Tibial nerve (tissue), 4 donors: ENCODE results near the gene CEP128. TPM values are rescaled to one million over a fixed set of nuclear protein-coding genes. Genes with fewer than 3 reads are reported as not detected.

ENCODE experiments used
- DNase-seq, 2 donors: peaks; one replicate each; pipeline ENCODE4 v3.0.0-alpha.2; 2019; ENCODE audit warnings: low spot score in 2 of 2
- H3K27ac ChIP-seq, 4 donors: fragments of 200-600 bp; sonication (generic) in 3 of 4; one replicate each; pipeline ENCODE4 v1.5.1; 2017 to 2019; ENCODE audit warnings: mild to moderate bottlenecking in 1 of 4
- H3K27me3 ChIP-seq, 2 donors: fragments of 200-600 bp; sonication (generic) in 1 of 2; one replicate each; pipeline versions ENCODE4 v1.5.1 to v1.6.0; 2017 to 2019
- H3K36me3 ChIP-seq, 3 donors: fragments of 200-600 bp; sonication (generic); one replicate each; pipeline ENCODE4 v1.5.1; 2018 to 2019
- H3K4me1 ChIP-seq, 4 donors: fragments of 200-600 bp; sonication (generic) in 3 of 4; one replicate each; pipeline ENCODE4 v1.5.1; 2017 to 2019
- H3K4me3 ChIP-seq, 4 donors: fragments of 200-600 bp; sonication (generic) in 3 of 4; one replicate each; pipeline ENCODE4 v1.5.1; 2017 to 2019; ENCODE audit warnings: mild to moderate bottlenecking in 1 of 4, moderate library complexity in 1 of 4
- H3K9me3 ChIP-seq, 4 donors: fragments of 200-600 bp; sonication (generic) in 3 of 4; one replicate each; pipeline ENCODE4 v1.5.1; 2017 to 2019
- EP300 ChIP-seq, 2 donors: sonication (generic); formaldehyde crosslinking; IDR thresholded peaks; one replicate each; pipeline ENCODE4 v1.6.1; 2017; ENCODE audit warnings: antibody characterized with exemption in 2 of 2, mild to moderate bottlenecking in 1 of 2
- POLR2A ChIP-seq, 2 donors: fragments of 450-650 bp; IDR thresholded peaks; one replicate each; pipeline ENCODE4 v1.6.1; 2017; ENCODE audit warnings: antibody characterized with exemption in 2 of 2, mild to moderate bottlenecking in 2 of 2, moderate library complexity in 2 of 2
- WGBS, 2 donors: methylation state at CpG; one replicate each; pipeline ENCODE4 v1.1.5; 2018; 5-methylcytosine and 5-hydroxymethylcytosine counted together
- total RNA-seq, 4 donors: library from RNA; depleted of rRNA; stranded (reverse); fragments of >200 nt; gene quantifications; one replicate each; pipeline ENCODE4 v1.1.0, GENCODE V29; 2016
- TF ChIP-seq, protein P1 (sequence below), 5 experiments: fragments of 200-600 bp in 3 of 5; fragments of 450-650 bp in 2 of 5; sonication (generic) in 3 of 5; IDR thresholded peaks; one replicate each; pipeline ENCODE4 v1.5.1; 2016 to 2019; ENCODE audit warnings: antibody characterized with exemption in 5 of 5, mild to moderate bottlenecking in 3 of 5, moderate library complexity in 2 of 5

Gene CEP128
- total RNA-seq, 4 donors from 2014 or later: 7.3 to 13.9 (median 12.5) TPM

DNA sequence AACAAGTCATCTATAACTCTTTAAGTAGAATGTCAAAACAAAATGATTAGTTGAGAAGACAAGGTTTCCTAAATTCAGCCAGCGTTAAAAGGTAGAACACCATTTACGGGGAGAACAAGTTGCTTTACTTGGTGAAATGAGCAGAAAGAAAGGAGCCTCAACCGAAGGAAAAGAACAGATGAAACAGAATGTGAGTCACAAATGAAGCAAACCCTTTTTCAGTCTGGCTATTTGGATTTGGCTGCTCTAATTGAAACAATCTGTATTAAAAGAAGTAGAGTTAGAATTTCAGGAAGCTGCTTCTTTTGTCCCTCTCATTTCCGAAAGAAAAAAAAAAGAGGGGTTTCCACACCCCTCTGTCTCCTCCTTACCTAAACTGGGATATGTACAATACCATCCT is 34.6 kb downstream of the CEP128 start:
- no peak overlapping the region for H3K27ac ChIP-seq
- H3K36me3 ChIP-seq: peaks cover 0 to 14% (median 0%) of the 10 kb centered on the region in 3 donors
- H3K9me3 ChIP-seq: no peaks in the 10 kb centered on the region
- DNase-seq: no peak
- 91 to 94% methylated on average over 4 of the region's 4 CpGs for WGBS, 2 donors
- no peaks in the 10 kb centered on the region for H3K27me3 ChIP-seq
- no peaks in the 10 kb centered on the region for H3K4me1 ChIP-seq
- H3K4me3 ChIP-seq: no peak overlapping the region
- TF ChIP-seq, protein P1, sequence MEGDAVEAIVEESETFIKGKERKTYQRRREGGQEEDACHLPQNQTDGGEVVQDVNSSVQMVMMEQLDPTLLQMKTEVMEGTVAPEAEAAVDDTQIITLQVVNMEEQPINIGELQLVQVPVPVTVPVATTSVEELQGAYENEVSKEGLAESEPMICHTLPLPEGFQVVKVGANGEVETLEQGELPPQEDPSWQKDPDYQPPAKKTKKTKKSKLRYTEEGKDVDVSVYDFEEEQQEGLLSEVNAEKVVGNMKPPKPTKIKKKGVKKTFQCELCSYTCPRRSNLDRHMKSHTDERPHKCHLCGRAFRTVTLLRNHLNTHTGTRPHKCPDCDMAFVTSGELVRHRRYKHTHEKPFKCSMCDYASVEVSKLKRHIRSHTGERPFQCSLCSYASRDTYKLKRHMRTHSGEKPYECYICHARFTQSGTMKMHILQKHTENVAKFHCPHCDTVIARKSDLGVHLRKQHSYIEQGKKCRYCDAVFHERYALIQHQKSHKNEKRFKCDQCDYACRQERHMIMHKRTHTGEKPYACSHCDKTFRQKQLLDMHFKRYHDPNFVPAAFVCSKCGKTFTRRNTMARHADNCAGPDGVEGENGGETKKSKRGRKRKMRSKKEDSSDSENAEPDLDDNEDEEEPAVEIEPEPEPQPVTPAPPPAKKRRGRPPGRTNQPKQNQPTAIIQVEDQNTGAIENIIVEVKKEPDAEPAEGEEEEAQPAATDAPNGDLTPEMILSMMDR (IDR thresholded peaks at IDR 0.05): no peak
- TF ChIP-seq EP300 (IDR thresholded peaks at IDR 0.05): no peak
- no peak for TF ChIP-seq POLR2A (IDR thresholded peaks at IDR 0.05)

DNA sequence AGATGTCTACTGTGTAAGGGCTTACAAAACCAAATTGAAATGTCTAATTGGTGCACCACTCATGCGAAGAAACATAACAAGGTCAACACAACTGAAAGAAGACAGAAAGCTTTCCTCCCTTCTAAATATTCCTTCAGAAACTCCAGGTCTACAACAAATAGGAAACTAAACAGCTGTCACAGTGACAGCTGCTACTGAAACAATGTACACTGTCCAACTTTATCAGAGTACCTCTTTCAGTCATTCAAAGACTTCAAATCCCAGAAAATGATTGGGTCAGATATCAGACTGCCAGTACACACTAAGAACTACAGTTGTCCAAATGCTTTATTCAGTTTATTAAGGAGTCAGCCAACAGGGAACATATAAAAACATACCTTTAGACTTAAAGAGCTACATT is 35.2 kb downstream of the CEP128 start:
- Histone ChIP-seq H3K27me3 (no peaks in the 10 kb centered on the region), H3K36me3 (peaks cover 0 to 14% (median 0%) of the 10 kb centered on the region in 3 donors), H3K27ac (no peak overlapping the region), H3K4me1 (no peaks in the 10 kb centered on the region), H3K4me3 (no peak overlapping the region), H3K9me3 (no peaks in the 10 kb centered on the region)
- no peak for DNase-seq
- TF ChIP-seq POLR2A (IDR thresholded peaks at IDR 0.05) (no peak), EP300 (IDR thresholded peaks at IDR 0.05) (no peak)
- TF ChIP-seq, protein P1 (IDR thresholded peaks at IDR 0.05): no peak
- WGBS, 2 donors: 0 to 30% methylated on average over 1 of the region's 1 CpG

GRCh38 chr14:80902608-80903007 is 38.9 kb downstream of the CEP128 start:
- WGBS, 2 donors: 62 to 71% methylated on average over 1 of the region's 1 CpG
- DNase-seq: no peak
- Histone ChIP-seq H3K4me1 (no peaks in the 10 kb centered on the region), H3K27me3 (no peaks in the 10 kb centered on the region), H3K4me3 (no peak overlapping the region), H3K36me3 (peaks cover 0 to 28% (median 0%) of the 10 kb centered on the region in 3 donors), H3K9me3 (no peaks in the 10 kb centered on the region), H3K27ac (no peak overlapping the region)
- TF ChIP-seq EP300 (IDR thresholded peaks at IDR 0.05) (no peak), POLR2A (IDR thresholded peaks at IDR 0.05) (no peak)
- TF ChIP-seq, protein P1 (IDR thresholded peaks at IDR 0.05): no peak

- no peaks in the 10 kb centered on the region for H3K9me3 ChIP-seq
- no peak overlapping the region for H3K27ac ChIP-seq
- H3K4me3 ChIP-seq: no peak overlapping the region
- TF ChIP-seq EP300 (IDR thresholded peaks at IDR 0.05) (no peak), POLR2A (IDR thresholded peaks at IDR 0.05) (no peak)
- TF ChIP-seq, protein P1 (IDR thresholded peaks at IDR 0.05): no peak
- H3K36me3 ChIP-seq: peaks cover 0 to 28% (median 0%) of the 10 kb centered on the region in 3 donors
- H3K27me3 ChIP-seq: no peaks in the 10 kb centered on the region
- H3K4me1 ChIP-seq: no peaks in the 10 kb centered on the region
- WGBS, 2 donors: 89 to 93% methylated on average over 3 of the region's 3 CpGs
- no peak for DNase-seq
These were observed 39.7 kb downstream of the CEP128 start for GRCh38 chr14:80901822-80902221.

DNA sequence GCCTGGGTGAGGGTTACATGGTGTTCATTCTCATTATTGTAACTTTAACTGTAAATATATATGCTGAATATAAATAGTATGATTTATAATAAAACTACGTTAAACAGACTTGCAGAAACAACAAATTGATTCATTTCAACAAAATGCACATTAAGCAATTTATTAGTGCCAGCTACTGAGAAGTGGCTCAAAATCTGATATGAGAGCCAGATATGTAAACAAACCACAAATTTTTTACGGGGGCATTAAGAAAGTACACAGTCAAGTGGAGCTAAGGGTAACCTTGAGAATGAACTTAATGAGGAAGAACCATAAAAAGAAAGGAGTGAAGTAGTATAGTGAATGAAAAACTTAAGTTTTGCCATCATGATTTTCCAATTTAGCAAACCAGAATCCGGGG is 40.3 kb downstream of the CEP128 start:
- H3K36me3 ChIP-seq: peaks cover 0 to 28% (median 0%) of the 10 kb centered on the region in 3 donors
- TF ChIP-seq POLR2A (IDR thresholded peaks at IDR 0.05): no peak
- TF ChIP-seq, protein P1 (IDR thresholded peaks at IDR 0.05): no peak
- no peak for TF ChIP-seq EP300 (IDR thresholded peaks at IDR 0.05)

More for the DNA sequence above, 40.3 kb downstream of the CEP128 start:
- Histone ChIP-seq H3K4me3 (no peak overlapping the region), H3K27ac (no peak overlapping the region), H3K27me3 (no peaks in the 10 kb centered on the region), H3K9me3 (no peaks in the 10 kb centered on the region), H3K4me1 (no peaks in the 10 kb centered on the region)
- no peak for DNase-seq
- 84 to 93% methylated on average over 3 of the region's 3 CpGs for WGBS, 2 donors
